Neural cell (in vitro differentiated cells): ENCODE measurements around the gene PIP4P1.

Source experiments
- CTCF ChIP-seq: fragments of 450-650 bp; IDR thresholded peaks from 2 replicates; pipeline ENCODE4 v1.5.1; 2014; ENCODE audit warnings: antibody characterized with exemption, mild to moderate bottlenecking, moderate library complexity; ENCODE audit not compliant: poor library complexity, severe bottlenecking
- EP300 ChIP-seq: fragments of 450-650 bp; conservative IDR thresholded peaks from 2 replicates; pipeline ENCODE4 v1.6.1; 2014; ENCODE audit warnings: antibody characterized with exemption, mild to moderate bottlenecking, moderate library complexity; ENCODE audit not compliant: poor library complexity, severe bottlenecking
- EZH2 ChIP-seq: fragments of 200-600, 300-800 bp; shearing (Covaris generic), sonication (generic); IDR thresholded peaks from 2 replicates; pipeline ENCODE4 v1.6.1; 2014; ENCODE audit warnings: antibody characterized with exemption, low read length, borderline replicate concordance, mild to moderate bottlenecking; ENCODE audit not compliant: insufficient read depth, poor library complexity, severe bottlenecking
- MXI1 ChIP-seq: fragments of 450-650 bp; conservative IDR thresholded peaks from 2 replicates; pipeline ENCODE4 v1.6.1; 2014; ENCODE audit warnings: antibody characterized with exemption, mild to moderate bottlenecking; ENCODE audit not compliant: poor library complexity, severe bottlenecking
- POLR2AphosphoS5 ChIP-seq: IDR thresholded peaks from 2 replicates; pipeline ENCODE4 v1.6.1; 2012
- RAD21 ChIP-seq: fragments of 450-650 bp; conservative IDR thresholded peaks from 2 replicates; pipeline ENCODE4 v1.6.1; 2014; ENCODE audit warnings: antibody characterized with exemption, mild to moderate bottlenecking, moderate library complexity
- REST ChIP-seq: IDR thresholded peaks from 2 replicates; pipeline ENCODE4 v1.6.1; 2012; ENCODE audit warnings: borderline replicate concordance
- SMC3 ChIP-seq: fragments of 450-650 bp; conservative IDR thresholded peaks from 2 replicates; pipeline ENCODE4 v1.6.1; 2014; ENCODE audit warnings: antibody characterized with exemption, mild to moderate bottlenecking, moderate library complexity; ENCODE audit not compliant: poor library complexity
- TAF1 ChIP-seq: IDR thresholded peaks from 2 replicates; pipeline ENCODE4 v1.6.1; 2012; ENCODE audit warnings: low read depth

- TF ChIP-seq SMC3 (no peak), CTCF (no peak), EP300 (no peak), RAD21 (no peak), POLR2AphosphoS5 (no peak), EZH2 (no peak), MXI1 (no peak), REST (no peak), TAF1 (no peak)
Measured at GRCh38 chr14:20487396-20487725, 26.1 kb upstream of the PIP4P1 start.
